ENCODE data around the gene HJURP. TPM values are rescaled to one million over a fixed set of nuclear protein-coding genes. Genes with fewer than 3 reads are reported as not detected.

HJURP gene
- total RNA-seq, 1 experiment from 2014 or later: 49.7 TPM

GRCh38 chr2:233822781-233823730 is 31.3 kb downstream of the HJURP start:
- H3K79me2 ChIP-seq (ENCODE audit: insufficient read depth, low read length): no peaks in the 10 kb centered on the region
- H3K56ac ChIP-seq (ENCODE audit: insufficient read length, low read depth, low read length): no peak overlapping the region
- no peak overlapping the region for H2BK120ac ChIP-seq (ENCODE audit: low read depth, low read length, poor library complexity, severe bottlenecking)
- H3K4me3 Mint-ChIP-seq: no peak overlapping the region
- no CpG with 5 or more reads among the region's 25 CpGs for WGBS (ENCODE audit: extremely low coverage, insufficient read length, low lambda C conversion rate)
- no peaks in the 10 kb centered on the region for H3K79me1 ChIP-seq (ENCODE audit: insufficient read depth, low read depth, low read length, poor library complexity, severe bottlenecking)
- H4K8ac ChIP-seq (replicated peaks; ENCODE audit: insufficient read length, low read depth, low read length): no peak overlapping the region
- H4K5ac ChIP-seq (ENCODE audit: insufficient read length, low read depth, low read length): no peak overlapping the region
- H2BK20ac ChIP-seq (ENCODE audit: low read depth, low read length, poor library complexity, severe bottlenecking): no peak overlapping the region
- no peak overlapping the region for H2AK5ac ChIP-seq (ENCODE audit: insufficient read length, low read length)
- no peaks in the 10 kb centered on the region for H3K27me3 ChIP-seq (ENCODE audit: insufficient read depth, low read length)
- no peak overlapping the region for H3K27ac Mint-ChIP-seq
- H3K23me2 ChIP-seq (ENCODE audit: insufficient read length, low read depth, low read length, poor library complexity, severe bottlenecking): no peaks in the 10 kb centered on the region
- H3K18ac ChIP-seq (ENCODE audit: insufficient read length, low read depth, low read length): no peak overlapping the region
- H2BK15ac ChIP-seq (ENCODE audit: low read depth, low read length): no peak overlapping the region
- peaks cover 4 to 7% of the 10 kb centered on the region in 2 experiments; a peak in 4 of 5 replicates for H3K9me3 Mint-ChIP-seq
- no peak for TF ChIP-seq CTCF (conservative IDR thresholded peaks at IDR 0.05)
- peak; percentile 24 for DNase-seq
- no peak overlapping the region for H2BK5ac ChIP-seq (ENCODE audit: insufficient read length, low read length)
- H3K4me1 Mint-ChIP-seq: no peaks in the 10 kb centered on the region; a peak in 1 of 4 replicates
- no peaks in the 10 kb centered on the region for H3K4me1 ChIP-seq (ENCODE audit: insufficient read depth, low read length)
- no peak overlapping the region for H3K4me2 ChIP-seq (ENCODE audit: insufficient read depth, insufficient read length, low read length)
- no peak overlapping the region for H2AFZ ChIP-seq (ENCODE audit: low read length)
- H3K9me3 ChIP-seq (ENCODE audit: control insufficient read depth, low read depth, low read length): no peaks in the 10 kb centered on the region
- H3K9ac ChIP-seq (ENCODE audit: extremely low read depth, insufficient read length, low read length): no peak overlapping the region
- H2BK12ac ChIP-seq (ENCODE audit: insufficient read length, low read depth, low read length): no peak overlapping the region
- H4K91ac ChIP-seq (ENCODE audit: insufficient read length, low read depth, low read length): no peak overlapping the region
- H3K36me3 Mint-ChIP-seq (ENCODE audit: insufficient read depth in 1 of 3, low read depth in 3 of 3): no peaks in the 10 kb centered on the region
- H3T11ph ChIP-seq (ENCODE audit: low read length): no peak overlapping the region
- no peak overlapping the region for H3K14ac ChIP-seq (ENCODE audit: insufficient read depth, low read length)
- H3K27ac ChIP-seq (ENCODE audit: insufficient read length, low read depth, low read length): no peak overlapping the region
- H3K27me3 Mint-ChIP-seq (ENCODE audit: low read depth): peaks cover 5% of the 10 kb centered on the region
- no peaks in the 10 kb centered on the region for H4K20me1 ChIP-seq (ENCODE audit: control insufficient read depth, insufficient read depth, insufficient read length)
- H3K23ac ChIP-seq (ENCODE audit: insufficient read length, low read depth, low read length): no peak overlapping the region
- no peak overlapping the region for H3K4ac ChIP-seq (ENCODE audit: low read depth, low read length)

Data from H9 (cell line).